Type B pancreatic cell (in vitro differentiated cells): ENCODE results near the gene TXK. TPM values are rescaled to one million over a fixed set of nuclear protein-coding genes. Genes with fewer than 3 reads are reported as not detected.

Source experiments
- DNase-seq: peaks from one replicate; pipeline ENCODE4 v3.0.0; 2021; ENCODE audit warnings: mixed read lengths; ENCODE audit not compliant: unreplicated experiment; ENCODE audit errors: extremely low spot score
- H3K27ac Mint-ChIP-seq: 2 replicates; pipeline ENCODE4 v1.8.0; 2021; ENCODE audit warnings: mild to moderate bottlenecking, mixed read lengths
- H3K27me3 Mint-ChIP-seq: 2 replicates; pipeline ENCODE4 v1.8.0; 2021; ENCODE audit warnings: mixed read lengths
- H3K36me3 Mint-ChIP-seq: 2 replicates; pipeline ENCODE4 v1.8.0; 2021; ENCODE audit warnings: mixed read lengths
- H3K4me1 Mint-ChIP-seq: one replicate; pipeline ENCODE4 v1.8.0; 2021; ENCODE audit warnings: mixed read lengths; ENCODE audit not compliant: unreplicated experiment
- H3K4me3 Mint-ChIP-seq: 2 replicates; pipeline ENCODE4 v1.8.0; 2021; ENCODE audit warnings: mild to moderate bottlenecking, mixed read lengths
- H3K9me3 Mint-ChIP-seq: 2 replicates; pipeline ENCODE4 v1.8.0; 2021; ENCODE audit warnings: mixed read lengths
- CTCF ChIP-seq: fragments of 200-600 bp; sonication (generic); conservative IDR thresholded peaks from 2 replicates; pipeline ENCODE4 v1.5.0; 2021; ENCODE audit warnings: antibody characterized with exemption, mild to moderate bottlenecking
- total RNA-seq: library from RNA; stranded (reverse); gene quantifications from 2 replicates; pipeline ENCODE4 v1.2.1, GENCODE V29; 2021; ENCODE audit warnings: low replicate concordance

Gene TXK
- total RNA-seq, 1 donor from 2014 or later: 1.3 TPM

GRCh38 chr4:48162162-48162561 lies 28.1 kb upstream of the TXK start:
- no peak for DNase-seq
- peaks cover 7% of the 10 kb centered on the region for H3K36me3 Mint-ChIP-seq
- no peak for TF ChIP-seq CTCF
- no peak overlapping the region for H3K4me3 Mint-ChIP-seq
- H3K27ac Mint-ChIP-seq: no peak overlapping the region
- H3K27me3 Mint-ChIP-seq: no peaks in the 10 kb centered on the region
- peaks cover 3% of the 10 kb centered on the region for H3K9me3 Mint-ChIP-seq
- H3K4me1 Mint-ChIP-seq: no peaks in the 10 kb centered on the region

DNA sequence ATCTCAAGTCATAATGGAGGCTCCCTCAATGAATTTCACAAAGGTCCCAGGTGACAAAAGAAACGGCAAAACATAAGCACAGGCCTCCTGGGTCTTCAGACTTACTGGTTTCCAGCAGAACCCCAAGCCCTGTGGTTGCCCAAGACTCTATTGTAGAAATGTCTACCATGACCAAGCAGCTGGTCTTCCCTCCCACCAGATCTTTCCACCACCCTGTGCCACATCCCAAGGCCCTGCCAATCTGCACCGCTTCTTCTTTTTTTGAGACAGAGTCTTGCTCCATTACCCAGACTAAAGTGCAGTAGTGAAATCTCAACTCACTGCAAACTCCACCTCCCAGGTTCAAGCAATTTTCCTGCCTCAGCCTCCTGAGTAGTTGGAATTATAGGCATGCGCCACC lies 23.2 kb upstream of the TXK start:
- DNase-seq: no peak
- Mint-ChIP-seq H3K9me3 (peaks cover 3% of the 10 kb centered on the region), H3K4me1 (no peaks in the 10 kb centered on the region), H3K27me3 (no peaks in the 10 kb centered on the region), H3K27ac (no peak overlapping the region), H3K4me3 (no peak overlapping the region), H3K36me3 (peaks cover 12% of the 10 kb centered on the region)
- no peak for TF ChIP-seq CTCF

DNA sequence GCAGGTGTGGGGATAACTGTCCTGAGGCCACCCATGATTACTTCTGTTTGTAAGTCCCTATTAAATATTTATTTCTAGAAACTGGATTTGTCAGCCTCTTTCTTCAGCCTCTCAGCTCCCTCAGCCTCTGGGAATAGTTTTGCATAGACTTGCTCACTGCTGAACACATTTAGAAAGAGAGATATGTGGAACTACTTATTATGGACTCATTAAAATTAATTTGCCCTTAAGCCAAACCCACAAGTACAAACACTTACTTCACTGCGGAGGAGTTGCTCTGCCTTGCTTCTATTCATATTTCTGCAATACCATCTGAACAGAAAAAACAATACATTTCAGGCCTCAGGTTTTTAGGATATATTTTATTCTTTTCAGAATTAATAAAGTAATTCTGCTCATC lies 22.4 kb upstream of the TXK start:
- H3K27me3 Mint-ChIP-seq: no peaks in the 10 kb centered on the region
- H3K4me3 Mint-ChIP-seq: no peak overlapping the region
- peaks cover 12% of the 10 kb centered on the region for H3K36me3 Mint-ChIP-seq
- DNase-seq: no peak
- no peak overlapping the region for H3K27ac Mint-ChIP-seq
- no peak for TF ChIP-seq CTCF
- H3K4me1 Mint-ChIP-seq: no peaks in the 10 kb centered on the region
- H3K9me3 Mint-ChIP-seq: peaks cover 3% of the 10 kb centered on the region

GRCh38 chr4:48153791-48154550 lies 19.9 kb upstream of the TXK start:
- DNase-seq: no peak
- H3K27me3 Mint-ChIP-seq: no peaks in the 10 kb centered on the region
- peaks cover 1% of the 10 kb centered on the region for H3K9me3 Mint-ChIP-seq

DNA sequence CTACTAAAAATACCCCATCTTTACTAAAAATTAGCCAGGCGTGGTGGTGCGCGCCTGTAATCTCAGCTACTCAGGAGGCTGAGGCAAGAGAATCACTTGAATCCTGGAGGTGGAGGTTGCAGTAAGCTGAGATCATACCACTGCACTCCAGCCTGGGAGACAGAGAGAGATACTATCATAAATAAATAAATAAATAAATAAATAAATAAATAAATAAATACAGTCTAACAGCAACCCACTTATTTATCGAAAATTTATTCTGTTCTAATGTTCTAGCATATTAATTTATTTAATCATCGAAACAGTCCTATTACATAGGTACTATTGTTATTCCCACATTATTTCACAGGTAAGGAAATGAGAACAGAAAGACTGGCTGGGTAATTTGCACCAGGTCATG lies 18.2 kb upstream of the TXK start:
- H3K27me3 Mint-ChIP-seq: no peaks in the 10 kb centered on the region
- H3K4me3 Mint-ChIP-seq: no peak overlapping the region
- no peaks in the 10 kb centered on the region for H3K4me1 Mint-ChIP-seq
- TF ChIP-seq CTCF: no peak
- H3K36me3 Mint-ChIP-seq: peaks cover 5% of the 10 kb centered on the region
- H3K27ac Mint-ChIP-seq: no peak overlapping the region
- H3K9me3 Mint-ChIP-seq: no peaks in the 10 kb centered on the region
- no peak for DNase-seq

More at GRCh38 chr4:48153791-48154550, 19.9 kb upstream of the TXK start:
- Mint-ChIP-seq H3K36me3 (peaks cover 10% of the 10 kb centered on the region), H3K4me3 (no peak overlapping the region), H3K27ac (no peak overlapping the region), H3K4me1 (no peaks in the 10 kb centered on the region)
- TF ChIP-seq CTCF: no peak
